A549 (cell line): ENCODE results near the gene MCAT. TPM values are rescaled to one million over a fixed set of nuclear protein-coding genes. Genes with fewer than 3 reads are reported as not detected.

Experiments
- ATAC-seq, 2 experiments: fragments of 200-7000 bp in 1 of 2; fragments of >200 bp in 1 of 2; cut with Nextera tagmentation in 1 of 2; cut with Tn5 transposase in 1 of 2; 3 replicates each; pipeline versions ENCODE4 v1.8.0 to v1.9.1; 2018 to 2020; ENCODE audit warnings: mild to moderate bottlenecking in 1 of 2, moderate library complexity in 1 of 2
- CTCF ChIA-PET: fragments of 300-600 bp; sonication (Branson Sonifier 250); formaldehyde crosslinking; extraction: SDS; loops from one replicate; lab custom pipeline; 2021; ENCODE audit warnings: antibody characterized with exemption, inconsistent platforms; lab: Yijun Ruan, JAX
- POLR2A ChIA-PET: fragments of 350-600 bp; formaldehyde crosslinking; extraction: SDS; loops from one replicate; lab custom pipeline; 2021; ENCODE audit warnings: antibody characterized with exemption, inconsistent platforms; lab: Yijun Ruan, JAX
- DNase-seq, 2 experiments: peaks; one replicate each; pipeline versions ENCODE4 v3.0.0 to v3.0.0-alpha.2; 2011 to 2016; ENCODE audit warnings: low read depth in 1 of 2, low spot score in 1 of 2
- FAIRE-seq: peaks from 2 replicates; lab custom pipeline; 2011; peaks lifted over from hg19 to GRCh38; lab: Jason Lieb, UNC
- H3K27ac ChIP-seq, 2 experiments: fragments of >200 bp; sonication (Bioruptor Twin); formaldehyde crosslinking; 3 replicates each; pipeline ENCODE4 v1.5.1; 2016 to 2017
- H3K4me1 ChIP-seq: fragments of >200 bp; sonication (Bioruptor Twin); formaldehyde crosslinking; 3 replicates; pipeline ENCODE4 v1.6.1; 2016
- H3K4me2 ChIP-seq: fragments of >200 bp; sonication (Bioruptor Twin); formaldehyde crosslinking; 3 replicates; pipeline ENCODE4 v1.6.1; 2016
- H3K4me3 ChIP-seq: fragments of >200 bp; sonication (Bioruptor Twin); formaldehyde crosslinking; 3 replicates; pipeline ENCODE4 v1.5.1; 2016
- H3K9me3 ChIP-seq: fragments of >200 bp; sonication (Bioruptor Twin); formaldehyde crosslinking; 3 replicates; pipeline ENCODE4 v1.6.1; 2016
- BHLHE40 ChIP-seq: IDR thresholded peaks from 2 replicates; pipeline ENCODE4 v1.6.1; 2012; ENCODE audit warnings: low read depth, low read length, inconsistent platforms
- CHD2 ChIP-seq: fragments of 150-350 bp; IDR thresholded peaks from 2 replicates; pipeline ENCODE4 v1.6.1; 2014; ENCODE audit warnings: low read length; ENCODE audit not compliant: partially characterized antibody
- CHD4 ChIP-seq: fragments of 200-600 bp; sonication (generic); IDR thresholded peaks from 2 replicates; pipeline ENCODE4 v1.6.1; 2016; ENCODE audit warnings: antibody characterized with exemption, mild to moderate bottlenecking, borderline replicate concordance
- EP300 ChIP-seq, 2 experiments: fragments of >200 bp; sonication (Bioruptor Twin); formaldehyde crosslinking; IDR thresholded peaks; 2 replicates in 1 of 2; 3 replicates in 1 of 2; pipeline ENCODE4 v1.6.1; 2016 to 2017
- HDAC2 ChIP-seq: fragments of 200-600 bp; sonication (generic); IDR thresholded peaks from 2 replicates; pipeline ENCODE4 v1.6.1; 2016
- HOXB13 ChIP-seq: fragments of 250-450 bp; sonication (Bioruptor Pico); IDR thresholded peaks from 2 replicates; pipeline ENCODE4 v1.5.0; 2020; ENCODE audit warnings: low read depth, mild to moderate bottlenecking, moderate library complexity
- KDM1A ChIP-seq: fragments of 200-600 bp; sonication (generic); IDR thresholded peaks from 2 replicates; pipeline ENCODE4 v1.6.1; 2016; ENCODE audit warnings: low read depth, mild to moderate bottlenecking
- MAX ChIP-seq: IDR thresholded peaks from 2 replicates; pipeline ENCODE4 v1.6.1; 2012
- MYC ChIP-seq: IDR thresholded peaks from 2 replicates; pipeline ENCODE4 v1.6.1; 2012; ENCODE audit warnings: mild to moderate bottlenecking, inconsistent platforms, low read length, improper control_type of control experiment, borderline replicate concordance
- PHF8 ChIP-seq: fragments of 200-600 bp; sonication (generic); IDR thresholded peaks from 2 replicates; pipeline ENCODE4 v1.6.1; 2016; ENCODE audit warnings: low read depth, mild to moderate bottlenecking, antibody characterized with exemption, moderate library complexity, borderline replicate concordance
- RAD21 ChIP-seq, 2 experiments: fragments of >200 bp in 1 of 2; sonication (Bioruptor Twin) in 1 of 2; formaldehyde crosslinking in 1 of 2; IDR thresholded peaks in 1 of 2; conservative IDR thresholded peaks in 1 of 2; 2 replicates in 1 of 2; 3 replicates in 1 of 2; pipeline ENCODE4 v1.6.1; 2012 to 2018; ENCODE audit warnings: inconsistent platforms in 1 of 2
- RFX5 ChIP-seq: fragments of 450-650 bp; IDR thresholded peaks from 2 replicates; pipeline ENCODE4 v1.7.1; 2014; ENCODE audit warnings: antibody characterized with exemption, mild to moderate bottlenecking, moderate library complexity
- RNF2 ChIP-seq: fragments of 200-600 bp; sonication (generic); IDR thresholded peaks from 2 replicates; pipeline ENCODE4 v1.6.1; 2016; ENCODE audit warnings: low read depth, mild to moderate bottlenecking, antibody characterized with exemption, moderate library complexity, borderline replicate concordance
- SREBF2 ChIP-seq: fragments of 450-650 bp; IDR thresholded peaks from 2 replicates; pipeline ENCODE4 v1.6.1; 2014; ENCODE audit warnings: mild to moderate bottlenecking, moderate library complexity
- TP53 ChIP-seq: fragments of 250-450 bp; sonication (Bioruptor Pico); IDR thresholded peaks from 2 replicates; pipeline ENCODE4 v1.5.0; 2021; ENCODE audit warnings: mild to moderate bottlenecking, moderate library complexity
- ZNF302 ChIP-seq: fragments of 250-450 bp; sonication (Bioruptor Pico); IDR thresholded peaks from 2 replicates; pipeline ENCODE4 v1.9.0; 2021; ENCODE audit warnings: inconsistent platforms, mild to moderate bottlenecking, moderate library complexity
- WGBS: methylation state at CpG from one replicate; pipeline ENCODE4 v1.1.6; 2017; ENCODE audit errors: missing lambda C conversion rate; 5-methylcytosine and 5-hydroxymethylcytosine counted together
- polyA plus RNA-seq, 4 experiments: library from polyadenylated mRNA; depleted of rRNA in 3 of 4; stranded (reverse); fragments of >200 nt; fragmentation: RNase III in 1 of 4; extraction: RNeasy Plus Mini Kit Qiagen cat#74134 plus additional on column Dnase treatment in 1 of 4; gene quantifications; 2 replicates in 3 of 4; 3 replicates in 1 of 4; pipeline ENCODE4 v1.2.3, GENCODE V29; 2011 to 2017
- TF ChIP-seq, protein P1 (sequence below): fragments of 150-350 bp; IDR thresholded peaks from 2 replicates; pipeline ENCODE4 v1.6.1; 2014; ENCODE audit warnings: low read depth, mild to moderate bottlenecking, low read length
- TF ChIP-seq, protein P2 (sequence below): fragments of 250-450 bp; sonication (Bioruptor Pico); IDR thresholded peaks from 2 replicates; pipeline ENCODE4 v1.5.0; 2021; ENCODE audit warnings: mild to moderate bottlenecking, moderate library complexity, borderline replicate concordance

MCAT gene
- polyA plus RNA-seq, 2 of the 4 experiments (the other 2 are of a cell fraction): 11.8 to 15.5 TPM

GRCh38 chr22:43118953-43119458 lies 24.2 kb downstream of the MCAT start:
- TF ChIP-seq CHD2: no peak
- TF ChIP-seq MAX: no peak
- TF ChIP-seq ZNF302 (CRISPR knock-in tag): no peak
- TF ChIP-seq, protein P1, sequence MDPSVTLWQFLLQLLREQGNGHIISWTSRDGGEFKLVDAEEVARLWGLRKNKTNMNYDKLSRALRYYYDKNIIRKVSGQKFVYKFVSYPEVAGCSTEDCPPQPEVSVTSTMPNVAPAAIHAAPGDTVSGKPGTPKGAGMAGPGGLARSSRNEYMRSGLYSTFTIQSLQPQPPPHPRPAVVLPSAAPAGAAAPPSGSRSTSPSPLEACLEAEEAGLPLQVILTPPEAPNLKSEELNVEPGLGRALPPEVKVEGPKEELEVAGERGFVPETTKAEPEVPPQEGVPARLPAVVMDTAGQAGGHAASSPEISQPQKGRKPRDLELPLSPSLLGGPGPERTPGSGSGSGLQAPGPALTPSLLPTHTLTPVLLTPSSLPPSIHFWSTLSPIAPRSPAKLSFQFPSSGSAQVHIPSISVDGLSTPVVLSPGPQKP: no peak
- TF ChIP-seq SREBF2: no peak
- TF ChIP-seq PHF8: no peak
- no peak for TF ChIP-seq MYC
- ATAC-seq (no peak), FAIRE-seq (no peak), DNase-seq (no peak)
- CTCF ChIA-PET: interaction anchor here (1.0 to 1.2 kb wide), 2 partner anchors 13 to 498 kb away, joined by 3 read pairs; no protein-coding TSS in a partner anchor
- Histone ChIP-seq H3K27ac (no peak overlapping the region), H3K4me2 (no peak overlapping the region), H3K4me1 (no peaks in the 10 kb centered on the region), H3K9me3 (no peaks in the 10 kb centered on the region), H3K4me3 (no peak overlapping the region)
- 81% methylated on average over 6 of the region's 7 CpGs for WGBS
- POLR2A ChIA-PET: no interaction called here

- TF ChIP-seq MAX: no peak
- TF ChIP-seq RAD21 (conservative IDR thresholded peaks at IDR 0.05 in 1 of 2, IDR thresholded peaks at IDR 0.05 in 1 of 2): no peak
- no peak for TF ChIP-seq RFX5
- TF ChIP-seq EP300 (IDR thresholded peaks at IDR 0.05): no peak
- TF ChIP-seq HOXB13 (CRISPR knock-in tag): no peak
- no peak for TF ChIP-seq KDM1A
- TF ChIP-seq, protein P2, sequence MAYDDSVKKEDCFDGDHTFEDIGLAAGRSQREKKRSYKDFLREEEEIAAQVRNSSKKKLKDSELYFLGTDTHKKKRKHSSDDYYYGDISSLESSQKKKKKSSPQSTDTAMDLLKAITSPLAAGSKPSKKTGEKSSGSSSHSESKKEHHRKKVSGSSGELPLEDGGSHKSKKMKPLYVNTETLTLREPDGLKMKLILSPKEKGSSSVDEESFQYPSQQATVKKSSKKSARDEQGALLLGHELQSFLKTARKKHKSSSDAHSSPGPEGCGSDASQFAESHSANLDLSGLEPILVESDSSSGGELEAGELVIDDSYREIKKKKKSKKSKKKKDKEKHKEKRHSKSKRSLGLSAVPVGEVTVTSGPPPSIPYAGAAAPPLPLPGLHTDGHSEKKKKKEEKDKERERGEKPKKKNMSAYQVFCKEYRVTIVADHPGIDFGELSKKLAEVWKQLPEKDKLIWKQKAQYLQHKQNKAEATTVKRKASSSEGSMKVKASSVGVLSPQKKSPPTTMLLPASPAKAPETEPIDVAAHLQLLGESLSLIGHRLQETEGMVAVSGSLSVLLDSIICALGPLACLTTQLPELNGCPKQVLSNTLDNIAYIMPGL (CRISPR knock-in tag): no peak
- TF ChIP-seq TP53 (CRISPR knock-in tag): no peak
- TF ChIP-seq RNF2: no peak
- no peak for TF ChIP-seq BHLHE40
- TF ChIP-seq CHD4: no peak
- no peak for TF ChIP-seq HDAC2
- Histone ChIP-seq H3K9me3 (no peaks in the 10 kb centered on the region), H3K4me1 (no peaks in the 10 kb centered on the region), H3K27ac (no peak overlapping the region), H3K4me2 (no peak overlapping the region), H3K4me3 (no peak overlapping the region)
- no peak for DNase-seq
- no peak for FAIRE-seq
- ATAC-seq: no peak
- WGBS: 81% methylated on average over 20 of the region's 21 CpGs
- POLR2A ChIA-PET: no interaction called here
- CTCF ChIA-PET: interaction anchor here (0.6 to 1.3 kb wide), 5 partner anchors 13 to 497 kb away, joined by 3 read pairs; no protein-coding TSS in a partner anchor
Measured at GRCh38 chr22:43118024-43118849, 25.0 kb downstream of the MCAT start.
